ENCODE data around the gene SPRED3. TPM values are rescaled to one million over a fixed set of nuclear protein-coding genes. Genes with fewer than 3 reads are reported as not detected.
"Not testable (repeated sequence)": the region's sequence is repeated elsewhere in the genome, so short reads cannot be mapped to it uniquely, and the experiment has no call there.

Gene SPRED3
- total RNA-seq, 1 donor = 3.9 TPM

GRCh38 chr19:38362076-38362945 is 26.2 kb upstream of the SPRED3 start:
- TF ChIP-seq CTCF (IDR thresholded peaks at IDR 0.05; ENCODE audit: insufficient read depth, low read depth, low read length) = no peak
- peak; percentile 54 for DNase-seq (ENCODE audit: low read depth)
- peak overlapping the region; percentile 73 for H3K4me3 ChIP-seq (ENCODE audit: low read depth, low read length)

GRCh38 chr19:38362946-38363688 is 25.4 kb upstream of the SPRED3 start:
- peak overlapping the region; percentile 73 for H3K4me3 ChIP-seq (ENCODE audit: low read depth, low read length)
- DNase-seq (ENCODE audit: low read depth) = not testable (repeated sequence)

- no peak for TF ChIP-seq CTCF (IDR thresholded peaks at IDR 0.05; ENCODE audit: insufficient read depth, low read depth, low read length)
- H3K4me3 ChIP-seq (ENCODE audit: low read depth, low read length) = no peak overlapping the region
- DNase-seq (ENCODE audit: low read depth) = no peak
Measured at GRCh38 chr19:38367041-38367440, 21.5 kb upstream of the SPRED3 start.

GRCh38 chr19:38369584-38369983 is 18.9 kb upstream of the SPRED3 start:
- no peak for DNase-seq (ENCODE audit: low read depth)
- H3K4me3 ChIP-seq (ENCODE audit: low read depth, low read length) = no peak overlapping the region
- TF ChIP-seq CTCF (IDR thresholded peaks at IDR 0.05; ENCODE audit: insufficient read depth, low read depth, low read length) = no peak

GRCh38 chr19:38370299-38370698 is 18.2 kb upstream of the SPRED3 start:
- no peak for DNase-seq (ENCODE audit: low read depth)
- no peak for TF ChIP-seq CTCF (IDR thresholded peaks at IDR 0.05; ENCODE audit: insufficient read depth, low read depth, low read length)
- no peak overlapping the region for H3K4me3 ChIP-seq (ENCODE audit: low read depth, low read length)

GRCh38 chr19:38371081-38371480 is 17.4 kb upstream of the SPRED3 start:
- no peak for TF ChIP-seq CTCF (IDR thresholded peaks at IDR 0.05; ENCODE audit: insufficient read depth, low read depth, low read length)
- H3K4me3 ChIP-seq (ENCODE audit: low read depth, low read length) = no peak overlapping the region
- no peak for DNase-seq (ENCODE audit: low read depth)

- peak overlapping the region; percentile 94 for H3K4me3 ChIP-seq (ENCODE audit: low read depth, low read length)
- DNase-seq (ENCODE audit: low read depth) = no peak
- no peak for TF ChIP-seq CTCF (IDR thresholded peaks at IDR 0.05; ENCODE audit: insufficient read depth, low read depth, low read length)
Measured at GRCh38 chr19:38373907-38374331, 14.6 kb upstream of the SPRED3 start.
